GM12801 (cell line): ENCODE measurements around the gene VTI1A.

Experiments used
- TF ChIP-seq, protein P1 (sequence below): IDR thresholded peaks from one replicate; pipeline ENCODE4 v1.5.1; 2011; ENCODE audit warnings: control low read depth; ENCODE audit not compliant: insufficient read length; ENCODE audit errors: extremely low read depth

The VTI1A gene

DNA sequence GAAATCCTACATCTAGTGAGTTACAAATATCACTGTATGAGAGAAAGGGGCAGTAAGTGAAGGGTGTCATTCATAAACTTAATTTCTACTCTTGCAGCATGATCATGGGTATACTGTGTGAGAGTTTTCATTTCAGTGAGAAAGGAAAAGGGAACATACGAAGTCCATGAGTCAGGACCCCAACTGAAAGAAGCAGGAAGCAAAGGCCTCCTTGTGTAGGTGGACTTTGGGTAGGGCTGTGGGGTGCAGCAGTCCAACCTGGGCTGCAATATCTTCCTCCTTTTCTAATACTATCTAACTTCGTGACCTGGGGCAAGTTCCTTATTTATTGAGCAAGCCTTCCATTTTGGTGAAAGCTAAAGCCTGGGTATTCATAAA is 254.9 kb downstream of the VTI1A start:
- TF ChIP-seq, protein P1, sequence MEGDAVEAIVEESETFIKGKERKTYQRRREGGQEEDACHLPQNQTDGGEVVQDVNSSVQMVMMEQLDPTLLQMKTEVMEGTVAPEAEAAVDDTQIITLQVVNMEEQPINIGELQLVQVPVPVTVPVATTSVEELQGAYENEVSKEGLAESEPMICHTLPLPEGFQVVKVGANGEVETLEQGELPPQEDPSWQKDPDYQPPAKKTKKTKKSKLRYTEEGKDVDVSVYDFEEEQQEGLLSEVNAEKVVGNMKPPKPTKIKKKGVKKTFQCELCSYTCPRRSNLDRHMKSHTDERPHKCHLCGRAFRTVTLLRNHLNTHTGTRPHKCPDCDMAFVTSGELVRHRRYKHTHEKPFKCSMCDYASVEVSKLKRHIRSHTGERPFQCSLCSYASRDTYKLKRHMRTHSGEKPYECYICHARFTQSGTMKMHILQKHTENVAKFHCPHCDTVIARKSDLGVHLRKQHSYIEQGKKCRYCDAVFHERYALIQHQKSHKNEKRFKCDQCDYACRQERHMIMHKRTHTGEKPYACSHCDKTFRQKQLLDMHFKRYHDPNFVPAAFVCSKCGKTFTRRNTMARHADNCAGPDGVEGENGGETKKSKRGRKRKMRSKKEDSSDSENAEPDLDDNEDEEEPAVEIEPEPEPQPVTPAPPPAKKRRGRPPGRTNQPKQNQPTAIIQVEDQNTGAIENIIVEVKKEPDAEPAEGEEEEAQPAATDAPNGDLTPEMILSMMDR = no peak

DNA sequence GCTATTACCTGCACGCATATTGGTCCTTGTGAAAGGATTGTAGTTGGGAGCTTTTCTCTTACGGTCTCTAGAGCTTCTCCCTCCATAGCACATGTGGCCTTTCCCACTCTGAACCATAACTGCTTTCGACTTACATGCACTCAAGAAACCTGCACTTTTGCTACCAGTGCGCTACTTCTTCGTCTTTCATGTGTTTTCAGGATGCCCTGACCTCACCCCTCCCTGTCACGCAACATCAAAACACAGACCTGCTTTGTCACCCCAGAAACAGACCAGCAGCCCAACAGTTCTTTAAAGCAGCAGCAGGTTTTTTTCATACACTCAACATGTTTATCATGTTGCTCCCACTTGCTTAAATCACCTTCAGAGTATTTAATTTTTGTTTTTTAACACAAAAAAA is 259.6 kb downstream of the VTI1A start:
- TF ChIP-seq, protein P1 = no peak

DNA sequence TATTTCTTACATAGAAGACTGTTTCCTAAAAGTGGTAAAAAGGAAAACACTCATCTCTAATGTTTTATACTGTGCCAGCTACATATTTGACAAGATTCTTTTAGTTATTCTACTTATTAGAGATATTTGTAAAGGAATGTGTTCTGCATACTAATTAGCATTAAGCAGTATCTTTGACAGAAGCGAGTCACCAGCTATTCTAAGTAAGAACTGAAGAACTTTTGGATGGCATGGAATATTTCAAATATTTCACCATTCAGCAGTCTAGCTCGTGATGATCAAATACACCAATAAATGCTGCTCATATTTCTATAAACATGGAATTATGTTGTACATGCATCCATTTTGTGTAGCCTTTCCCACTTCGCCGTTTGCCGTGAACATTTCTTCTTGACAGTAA is 261.4 kb downstream of the VTI1A start:
- TF ChIP-seq, protein P1 = no peak

DNA sequence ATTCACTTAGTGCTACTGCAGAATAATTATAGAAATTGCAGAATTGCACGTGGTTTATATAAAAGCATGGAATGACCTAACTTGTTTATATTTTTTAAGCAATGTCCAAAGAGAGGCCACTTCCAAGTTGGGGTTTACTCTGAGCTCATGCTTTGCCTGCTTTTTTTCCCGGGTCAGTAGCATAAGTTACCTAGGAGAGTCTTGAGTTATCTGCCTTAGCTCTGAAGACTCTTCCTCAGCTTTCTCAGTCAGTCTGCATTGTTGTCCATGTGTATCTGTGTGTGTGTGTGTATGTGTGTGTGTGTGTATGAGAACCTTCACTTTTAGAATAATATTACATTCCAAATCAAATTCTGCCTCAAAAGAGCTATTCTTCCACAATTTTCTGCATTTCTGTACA is 263.5 kb downstream of the VTI1A start:
- TF ChIP-seq, protein P1 = no peak

DNA sequence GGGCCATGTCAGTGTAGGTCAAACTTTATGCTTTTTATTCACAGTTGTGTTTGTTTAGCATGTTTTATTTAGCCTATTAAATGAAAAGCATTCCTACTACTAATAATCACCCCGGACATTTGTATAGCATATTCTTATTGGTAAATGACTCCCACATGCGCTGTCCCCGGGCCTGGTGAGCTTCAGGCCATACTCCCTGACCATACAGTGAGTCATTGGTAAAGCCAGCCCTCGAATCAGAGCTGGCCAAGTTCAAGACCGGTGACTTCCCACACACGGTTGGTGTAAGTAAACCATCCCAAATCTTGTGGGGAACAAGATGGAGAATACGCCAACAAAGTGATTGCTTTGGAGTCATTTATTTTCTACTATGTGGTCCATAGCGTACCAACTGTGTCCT is 264.4 kb downstream of the VTI1A start:
- TF ChIP-seq, protein P1 = no peak

DNA sequence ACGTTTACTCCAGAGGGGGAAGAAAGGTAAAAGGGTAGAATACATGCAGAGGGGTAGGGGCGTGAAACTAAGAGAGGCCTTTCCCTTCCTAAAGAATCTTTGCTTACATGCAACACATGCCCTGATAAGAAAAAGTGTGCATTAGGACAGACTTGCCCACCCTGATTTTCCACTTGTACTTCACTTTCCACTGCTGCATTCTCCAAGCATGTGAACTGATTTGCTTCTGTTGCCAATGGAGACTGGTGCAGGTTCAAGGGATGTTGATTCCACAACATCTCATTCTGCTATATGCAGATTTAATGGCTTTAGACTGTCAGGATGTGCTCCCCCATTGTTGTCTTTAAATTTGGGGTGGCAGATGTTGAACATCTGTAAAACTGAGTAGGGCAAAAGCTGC is 265.5 kb downstream of the VTI1A start:
- TF ChIP-seq, protein P1 = no peak

DNA sequence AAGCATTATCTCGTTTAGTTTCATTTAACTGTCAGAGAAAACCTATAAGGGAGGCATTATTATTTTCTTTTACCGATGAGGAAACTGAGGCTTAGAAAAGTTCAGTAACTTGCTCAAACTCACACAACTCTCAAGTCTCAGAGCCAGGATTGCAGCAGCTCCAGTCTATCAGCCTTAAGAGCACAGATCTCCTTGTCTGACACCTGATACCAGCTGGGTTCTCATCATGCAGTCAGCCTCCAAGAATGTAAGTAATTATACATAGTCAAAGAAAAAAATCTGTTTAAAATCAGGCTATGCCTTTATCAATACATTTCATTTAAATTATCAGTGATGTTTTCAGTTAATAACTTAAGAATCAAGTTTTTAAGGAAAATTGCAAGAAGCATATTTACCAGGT is 266.4 kb downstream of the VTI1A start:
- TF ChIP-seq, protein P1 = no peak

DNA sequence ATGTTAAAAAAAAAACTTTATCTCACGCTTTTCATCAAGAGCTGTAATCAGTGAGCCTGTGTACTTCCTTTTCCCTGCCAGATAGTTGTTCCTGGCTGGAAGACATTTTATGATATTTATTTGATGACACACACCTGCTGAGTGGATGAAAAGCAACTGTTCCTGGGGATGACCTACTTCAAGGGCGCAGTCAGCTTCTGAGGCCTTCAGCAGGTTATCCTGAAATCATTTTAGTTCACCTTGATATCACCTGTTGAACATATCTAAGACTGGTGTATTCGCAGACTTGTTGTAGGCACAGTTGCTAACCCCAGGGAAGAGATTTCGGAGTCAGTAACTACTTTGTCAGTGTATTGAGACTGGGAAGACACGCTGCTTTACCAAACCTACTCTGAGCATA is 268.6 kb downstream of the VTI1A start:
- TF ChIP-seq, protein P1 = no peak
